ENCODE measurements around the gene ELOVL6.
"Not testable (repeated sequence)": the region's sequence is repeated elsewhere in the genome, so short reads cannot be mapped to it uniquely, and the experiment has no call there.

Gene ELOVL6

GRCh38 chr4:110157580-110157979 is 40.8 kb downstream of the ELOVL6 start:
- DNase-seq, result no peak

- DNase-seq, result not testable (repeated sequence)
Observed at GRCh38 chr4:110157166-110157565, 41.2 kb downstream of the ELOVL6 start.

- no peak for DNase-seq
Observed at GRCh38 chr4:110156442-110156841, 42.0 kb downstream of the ELOVL6 start.

GRCh38 chr4:110155654-110156053 is 42.8 kb downstream of the ELOVL6 start:
- DNase-seq, result no peak

- no peak for DNase-seq
Observed at GRCh38 chr4:110154582-110154981, 43.8 kb downstream of the ELOVL6 start.

DNA sequence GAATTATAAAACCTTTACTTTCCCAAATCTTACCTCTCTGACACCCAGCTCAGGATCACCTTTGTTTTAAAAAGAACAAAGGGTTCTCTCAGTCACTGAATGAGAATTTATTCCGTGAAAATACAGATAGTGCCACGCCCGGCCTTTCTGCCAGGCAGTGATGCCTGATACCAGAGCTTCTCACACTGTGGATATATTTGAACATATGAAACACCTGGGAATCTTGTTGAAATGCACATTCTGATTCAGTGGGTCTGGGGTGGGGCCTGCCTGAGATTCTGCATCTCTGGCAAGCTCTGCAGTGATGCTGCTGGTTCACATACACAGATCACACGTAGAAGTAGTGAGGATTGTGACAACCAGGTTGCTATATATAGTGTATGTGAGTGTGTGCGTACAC is 46.0 kb downstream of the ELOVL6 start:
- DNase-seq, result no peak

DNA sequence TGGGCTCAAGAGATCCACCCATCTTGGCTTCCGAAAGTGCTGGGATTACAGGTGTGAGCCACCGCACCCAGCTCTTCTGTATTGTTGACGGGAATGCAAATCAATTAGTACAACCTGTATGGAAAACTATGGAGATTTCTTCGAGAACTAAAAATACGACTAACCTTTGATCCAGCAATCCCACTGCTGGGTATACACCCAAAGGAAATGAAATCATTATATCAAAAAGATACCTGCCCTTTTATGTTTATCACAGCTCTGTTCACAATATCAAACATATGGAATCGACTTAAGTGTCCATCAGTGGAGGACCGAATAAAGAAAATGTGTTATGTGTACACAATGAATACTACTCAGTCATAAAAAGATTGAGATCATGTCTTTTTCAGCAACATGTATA is 49.3 kb downstream of the ELOVL6 start:
- DNase-seq, result no peak

- no peak for DNase-seq
Observed at GRCh38 chr4:110142461-110142860, 56.0 kb downstream of the ELOVL6 start.

- DNase-seq, result no peak
Observed at GRCh38 chr4:110139815-110140214, 58.6 kb downstream of the ELOVL6 start.

- no peak for DNase-seq
Observed at GRCh38 chr4:110139111-110139510, 59.3 kb downstream of the ELOVL6 start.

GRCh38 chr4:110138551-110138950 is 59.9 kb downstream of the ELOVL6 start:
- DNase-seq, result no peak

DNA sequence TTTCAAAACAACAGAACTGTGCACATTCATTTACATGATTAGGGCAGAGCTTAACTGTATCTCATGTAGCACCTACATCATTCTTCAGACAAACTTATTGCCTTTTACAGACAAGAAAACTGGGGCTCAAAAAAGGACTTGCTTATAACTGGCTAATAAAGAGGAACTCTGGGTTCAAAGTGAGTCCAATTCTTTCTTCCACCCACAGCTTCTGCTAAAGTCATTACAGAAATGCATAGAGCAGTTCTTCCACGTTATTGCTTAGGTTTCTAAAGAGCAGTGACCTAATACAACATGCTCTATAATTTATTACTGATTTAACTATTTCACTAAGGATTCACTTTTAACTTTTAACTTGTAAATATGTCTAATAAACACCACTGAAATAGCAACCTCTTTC is 60.6 kb downstream of the ELOVL6 start:
- DNase-seq, result no peak

- DNase-seq, result no peak
Observed at GRCh38 chr4:110135523-110135922, 62.9 kb downstream of the ELOVL6 start.

DNA sequence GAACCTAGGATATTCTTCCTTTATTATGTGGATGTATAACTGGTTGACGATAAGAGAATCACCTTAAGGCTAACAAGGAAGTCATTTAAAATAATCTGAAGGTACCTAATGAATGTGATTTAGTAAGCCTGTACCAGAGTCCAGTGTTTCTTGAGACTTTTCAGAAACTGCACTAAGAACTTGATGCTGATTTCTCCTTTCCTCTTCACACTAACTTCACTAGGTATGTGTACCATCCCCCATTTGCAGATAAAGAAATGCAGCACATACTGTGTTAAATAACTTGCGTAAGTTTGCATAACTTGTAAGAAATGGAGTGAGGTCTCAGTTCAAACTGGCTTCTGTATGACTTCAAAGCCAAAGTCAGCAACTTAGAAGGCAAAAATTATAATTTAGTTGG is 63.3 kb downstream of the ELOVL6 start:
- no peak for DNase-seq

- no peak for DNase-seq
Observed at GRCh38 chr4:110134269-110134869, 64.0 kb downstream of the ELOVL6 start.

DNA sequence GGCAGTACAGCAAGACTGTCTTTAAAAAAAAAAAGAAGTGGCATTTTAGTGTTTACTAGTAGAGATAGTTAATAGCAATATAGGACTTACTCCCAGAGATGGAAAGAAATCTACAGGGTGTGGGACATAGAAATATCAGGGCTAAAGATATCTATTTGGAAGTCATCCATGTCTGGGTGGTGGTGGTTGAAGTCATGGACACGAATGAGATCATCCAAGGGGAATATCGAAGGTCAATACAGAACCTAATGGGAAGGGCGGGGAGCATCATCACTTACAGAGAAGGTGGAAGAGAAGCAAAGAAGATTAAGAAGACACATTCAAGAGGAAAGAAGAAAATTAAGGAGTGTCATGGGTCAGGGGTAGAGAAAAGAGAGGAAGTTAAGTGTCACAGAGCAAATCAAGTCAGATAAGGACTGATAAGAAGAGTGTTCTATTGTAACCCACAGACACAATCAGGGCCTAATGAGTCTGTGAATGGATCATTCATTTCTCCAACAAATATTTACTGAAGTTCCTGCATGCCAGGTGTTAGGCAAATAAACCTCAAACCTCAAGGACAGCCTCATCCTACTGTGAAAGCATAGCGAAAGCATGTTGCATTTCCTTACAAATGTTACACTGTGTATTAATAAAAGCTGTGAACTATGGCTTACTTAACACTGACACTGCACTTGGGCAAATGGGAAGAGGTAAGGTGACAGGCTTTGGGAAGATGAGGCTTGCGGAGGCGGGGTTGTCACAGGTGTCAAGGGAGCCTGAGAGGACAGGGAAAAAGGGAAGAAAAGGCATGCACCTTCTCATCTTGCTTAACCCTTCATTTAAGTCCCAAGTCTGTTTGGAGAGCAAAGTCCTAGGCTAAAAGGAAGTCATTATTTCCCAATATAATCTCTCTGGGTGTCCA is 65.3 kb downstream of the ELOVL6 start:
- no peak for DNase-seq

DNA sequence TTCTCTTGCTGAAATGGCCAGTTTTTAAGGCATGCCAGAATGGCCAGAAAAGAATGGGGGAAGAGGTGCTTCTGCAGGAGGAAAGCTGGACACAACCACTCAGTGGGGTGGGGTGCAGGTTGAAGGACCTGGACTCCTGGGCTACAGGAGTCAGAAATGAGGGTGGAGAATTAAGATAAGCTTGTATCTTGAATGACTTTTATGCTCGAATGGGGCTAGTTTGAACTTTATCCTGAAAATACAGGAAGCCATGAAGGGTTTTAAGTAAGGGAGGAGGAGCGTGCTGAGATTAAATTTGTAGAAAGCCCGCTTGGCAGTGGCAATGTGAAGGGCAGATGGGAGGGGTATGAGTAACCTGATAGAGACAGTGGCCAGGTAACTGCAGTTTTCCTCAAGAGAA is 66.5 kb downstream of the ELOVL6 start:
- no peak for DNase-seq

GRCh38 chr4:110130576-110131358 is 67.6 kb downstream of the ELOVL6 start:
- no peak for DNase-seq

- no peak for DNase-seq
Observed at GRCh38 chr4:110129544-110129943, 68.9 kb downstream of the ELOVL6 start.

GRCh38 chr4:110128472-110128919 is 69.9 kb downstream of the ELOVL6 start:
- DNase-seq, result no peak

DNA sequence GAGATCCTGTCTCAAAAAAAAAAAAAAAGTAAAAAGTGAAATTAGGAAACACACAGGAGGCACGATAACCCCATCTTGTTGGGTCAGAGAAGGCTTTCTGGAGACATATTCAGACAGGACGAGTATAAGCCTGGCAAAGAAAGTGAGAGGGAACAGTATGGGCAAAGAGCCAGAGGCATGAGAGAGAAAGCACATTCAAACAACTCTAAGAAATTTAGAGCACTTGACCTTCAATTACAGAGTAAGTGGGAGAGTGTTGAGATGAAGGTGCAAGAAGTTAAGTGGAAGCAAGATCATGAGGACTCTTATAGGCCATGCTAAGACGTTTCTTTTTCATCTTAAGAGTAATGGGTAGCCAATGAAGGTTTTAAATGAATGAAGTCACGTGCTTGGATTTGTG is 70.4 kb downstream of the ELOVL6 start:
- DNase-seq, result no peak

DNA sequence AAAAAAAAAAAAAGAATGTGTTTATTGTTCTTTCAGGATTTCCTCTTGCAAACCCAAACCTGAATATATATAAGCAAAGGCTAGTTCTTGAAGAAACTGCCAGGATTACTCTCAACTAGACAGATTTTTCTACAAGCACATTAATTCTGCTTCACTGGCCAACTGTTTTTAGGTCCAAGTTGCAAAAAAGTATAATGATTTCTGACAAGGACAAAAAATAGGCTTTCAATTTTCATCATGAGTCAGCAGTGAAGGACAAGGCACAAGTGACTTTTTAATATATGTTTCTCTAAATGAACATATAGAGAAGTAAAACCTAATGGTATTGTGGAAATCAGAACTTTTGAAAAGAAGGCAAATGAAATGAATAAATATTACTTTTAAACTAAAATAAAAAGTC is 73.7 kb downstream of the ELOVL6 start:
- no peak for DNase-seq

DNA sequence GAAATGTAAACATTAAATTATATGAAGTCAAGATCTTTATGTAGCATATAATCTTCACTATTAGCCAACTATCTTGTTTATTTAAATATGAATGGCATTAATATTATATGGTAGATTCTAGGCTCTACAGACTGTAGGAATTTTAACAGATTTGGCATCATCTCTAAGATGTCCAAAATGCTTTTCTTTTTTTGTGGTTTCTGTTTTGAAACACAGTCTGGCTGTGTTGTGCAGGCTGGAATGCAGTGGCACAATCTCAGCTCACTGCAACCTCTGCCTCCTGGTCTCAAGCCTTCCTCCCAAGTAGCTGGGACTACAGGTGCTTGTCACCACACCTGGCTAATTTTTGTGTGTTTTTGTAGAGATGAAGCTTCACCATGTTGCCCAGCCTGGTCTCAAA is 76.2 kb downstream of the ELOVL6 start:
- no peak for DNase-seq

DNA sequence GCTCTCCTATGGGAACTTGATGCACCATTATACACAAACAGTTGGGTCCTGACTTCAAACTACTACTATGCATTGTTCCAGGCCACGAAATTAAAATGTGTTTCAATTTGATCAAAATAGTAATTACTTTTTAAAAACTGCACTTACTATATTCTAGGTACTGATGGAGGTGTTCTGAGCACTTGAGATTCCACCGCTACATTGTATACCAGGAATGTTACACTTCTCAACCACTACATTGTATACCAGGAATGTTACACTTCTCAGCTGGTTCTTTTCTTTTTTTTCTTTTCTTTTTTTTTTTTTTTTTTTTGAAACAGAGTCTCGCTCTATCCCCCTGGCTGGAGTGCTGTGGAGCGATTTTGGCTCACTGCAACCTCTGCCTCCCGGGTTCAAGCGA is 77.9 kb downstream of the ELOVL6 start:
- DNase-seq, result no peak
